ENCODE measurements around the gene SLC22A7.
"Not testable (repeated sequence)": the region's sequence is repeated elsewhere in the genome, so short reads cannot be mapped to it uniquely, and the experiment has no call there.

SLC22A7 gene

DNA sequence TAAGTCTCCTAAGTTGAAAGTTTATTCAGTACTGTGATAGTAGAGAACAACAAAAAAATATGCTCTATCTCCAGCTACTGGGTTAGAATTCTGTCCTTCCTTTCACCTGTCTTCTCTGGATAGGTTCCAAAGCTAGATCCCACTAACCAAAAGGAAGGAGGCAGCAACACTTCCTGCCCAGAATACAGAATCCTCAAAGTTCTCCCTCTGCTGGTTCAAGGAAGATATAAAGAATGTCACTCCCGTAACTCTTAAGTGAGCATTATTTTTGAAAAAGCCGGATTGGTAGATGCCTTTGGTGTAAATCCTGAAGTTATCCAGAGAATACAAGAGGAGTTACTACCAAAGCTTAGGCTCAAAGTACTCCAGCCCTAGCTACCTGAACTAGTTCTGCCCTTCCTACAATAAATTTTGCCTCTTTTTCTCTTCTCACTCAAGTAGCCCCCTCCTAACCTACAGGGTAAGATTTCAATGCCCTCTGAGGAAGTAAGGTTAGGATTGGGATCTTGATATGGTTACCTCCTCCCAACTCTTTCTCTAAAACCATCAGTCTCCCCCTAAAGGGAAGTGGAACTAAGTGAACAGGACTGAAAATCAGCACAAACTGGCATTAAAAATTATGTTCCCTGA is 36.5 kb downstream of the SLC22A7 start:
- no peak for FAIRE-seq
- peak; percentile 63 for DNase-seq (ENCODE audit: low spot score)

DNA sequence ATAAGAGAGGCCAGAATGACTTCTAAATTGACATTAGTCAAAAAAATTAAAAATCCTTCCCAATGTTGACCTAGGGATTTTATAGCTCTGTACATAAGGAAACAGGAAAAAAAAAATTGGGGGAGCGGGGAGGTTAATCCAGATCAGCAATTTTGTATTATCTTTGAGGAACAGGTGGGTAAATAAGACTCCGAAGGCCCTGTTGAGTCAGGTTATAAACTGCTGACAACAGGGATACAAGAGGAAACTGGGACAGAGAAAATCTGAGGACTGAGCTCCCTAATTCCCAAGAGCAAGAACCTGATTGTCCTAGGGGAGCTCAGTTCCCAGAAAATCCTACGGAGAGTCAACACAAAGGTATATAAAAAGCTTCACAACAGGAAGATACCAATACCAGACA is 37.4 kb downstream of the SLC22A7 start:
- FAIRE-seq (no peak), DNase-seq (ENCODE audit: low spot score) (no peak)

DNA sequence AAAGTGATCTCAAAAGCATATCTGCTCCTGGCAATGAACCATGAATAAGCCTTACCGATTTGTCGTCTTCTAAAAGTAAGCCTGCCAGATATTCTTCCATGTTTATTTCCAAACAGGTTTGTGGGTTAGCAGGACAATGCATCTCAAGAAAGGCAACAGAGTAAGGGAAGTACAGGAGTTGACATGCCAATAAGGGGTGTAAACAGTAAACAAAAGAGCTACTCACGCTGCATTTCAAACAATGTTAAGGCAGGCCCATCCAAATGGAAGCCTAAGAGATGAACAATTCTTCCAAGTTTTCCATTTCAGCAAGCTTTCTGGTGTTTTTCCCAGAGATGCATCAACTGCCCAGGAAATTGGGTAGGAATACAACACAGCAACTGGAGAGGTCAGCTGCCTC is 38.3 kb downstream of the SLC22A7 start:
- FAIRE-seq, result no peak
- DNase-seq (ENCODE audit: low spot score), result no peak

DNA sequence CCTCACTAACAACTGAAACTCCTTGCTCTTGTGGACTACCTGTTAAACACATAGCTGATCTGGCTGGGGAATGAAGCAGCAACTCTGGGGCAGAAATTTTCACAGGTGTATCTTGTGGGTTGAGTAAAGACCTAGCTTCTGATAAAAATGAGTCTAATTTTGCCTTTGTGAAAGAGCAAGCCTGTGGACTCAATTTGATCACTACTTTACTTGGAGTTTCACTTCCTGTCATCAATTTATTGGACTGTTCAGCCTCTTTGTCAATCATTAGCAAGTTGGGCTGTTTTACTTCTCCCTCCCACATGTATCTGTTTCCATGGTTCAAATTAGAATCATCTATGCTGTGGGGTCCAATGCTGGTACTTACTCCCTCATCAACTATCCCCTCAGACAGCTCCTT is 40.2 kb downstream of the SLC22A7 start:
- no peak for FAIRE-seq

GRCh38 chr6:43339168-43339567 is 41.1 kb downstream of the SLC22A7 start:
- FAIRE-seq, result no peak
- no peak for DNase-seq (ENCODE audit: low spot score)

More for the DNA sequence above, 40.2 kb downstream of the SLC22A7 start:
- no peak for DNase-seq (ENCODE audit: low spot score)

DNA sequence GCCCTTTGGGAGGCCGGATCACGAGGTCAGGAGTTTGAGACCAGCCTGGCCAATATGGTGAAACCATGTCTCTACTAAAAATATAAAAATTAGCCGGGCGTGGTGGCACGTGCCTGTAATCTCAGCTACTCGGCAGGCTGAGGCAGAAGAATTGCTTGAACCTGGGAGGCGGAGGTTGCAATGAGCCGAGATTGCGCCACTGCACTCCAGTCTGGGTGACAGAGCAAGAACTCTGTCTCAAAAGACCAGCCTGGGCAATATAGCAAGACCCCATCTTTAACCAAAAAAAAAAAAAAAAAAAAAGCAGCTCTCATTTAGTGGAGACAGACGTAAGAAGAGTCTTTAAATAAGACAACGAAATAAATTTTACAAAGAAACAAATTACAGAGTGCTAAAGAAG is 48.2 kb downstream of the SLC22A7 start:
- not testable (repeated sequence) for FAIRE-seq

GRCh38 chr6:43347021-43347420 is 49.0 kb downstream of the SLC22A7 start:
- DNase-seq (ENCODE audit: low spot score) (no peak), FAIRE-seq (no peak)

More for the DNA sequence above, 48.2 kb downstream of the SLC22A7 start:
- not testable (repeated sequence) for DNase-seq (ENCODE audit: low spot score)

- DNase-seq (ENCODE audit: low spot score) (no peak), FAIRE-seq (no peak)
Observed at GRCh38 chr6:43347444-43347843, 49.4 kb downstream of the SLC22A7 start.

DNA sequence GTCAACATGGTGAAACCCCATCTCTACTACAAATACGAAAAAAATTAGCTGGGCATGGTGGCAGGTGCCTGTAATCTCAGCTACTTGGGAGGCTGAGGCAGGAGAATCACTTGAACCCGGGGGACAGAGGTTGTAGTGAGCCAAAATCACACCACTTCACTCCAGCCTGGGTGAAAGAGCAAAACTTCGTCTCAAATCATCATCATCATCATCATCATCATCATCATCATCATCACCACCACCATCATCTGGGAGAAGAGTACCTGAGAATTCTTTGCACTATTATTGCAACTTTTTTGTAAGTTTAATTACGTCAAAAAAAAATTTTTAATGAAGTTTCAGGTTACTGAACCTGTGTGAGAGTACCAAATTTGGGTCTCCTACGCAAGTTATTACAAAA is 53.9 kb downstream of the SLC22A7 start:
- FAIRE-seq, result not testable (repeated sequence)

More for the DNA sequence above, 53.9 kb downstream of the SLC22A7 start:
- not testable (repeated sequence) for DNase-seq (ENCODE audit: low spot score)

All from urothelium cell line (cell line).